Retinal pigment epithelial cell (primary cell): ENCODE data around the gene KCNIP1.

Source experiments
- DNase-seq: peaks from one replicate; pipeline ENCODE4 v3.0.0-alpha.2; 2010; ENCODE audit warnings: low read depth
- H3K4me3 ChIP-seq: 2 replicates; pipeline ENCODE4 v1.5.1; 2011; ENCODE audit warnings: mild to moderate bottlenecking, low read length, control low read depth, moderate library complexity
- TF ChIP-seq, protein P1 (sequence below): conservative IDR thresholded peaks from 2 replicates; pipeline ENCODE4 v1.5.1; 2011; ENCODE audit warnings: low read depth, low read length, control low read depth, inconsistent platforms

Gene KCNIP1

GRCh38 chr5:170496662-170497028, 7.2 kb upstream of the KCNIP1 start:
- TF ChIP-seq, protein P1, sequence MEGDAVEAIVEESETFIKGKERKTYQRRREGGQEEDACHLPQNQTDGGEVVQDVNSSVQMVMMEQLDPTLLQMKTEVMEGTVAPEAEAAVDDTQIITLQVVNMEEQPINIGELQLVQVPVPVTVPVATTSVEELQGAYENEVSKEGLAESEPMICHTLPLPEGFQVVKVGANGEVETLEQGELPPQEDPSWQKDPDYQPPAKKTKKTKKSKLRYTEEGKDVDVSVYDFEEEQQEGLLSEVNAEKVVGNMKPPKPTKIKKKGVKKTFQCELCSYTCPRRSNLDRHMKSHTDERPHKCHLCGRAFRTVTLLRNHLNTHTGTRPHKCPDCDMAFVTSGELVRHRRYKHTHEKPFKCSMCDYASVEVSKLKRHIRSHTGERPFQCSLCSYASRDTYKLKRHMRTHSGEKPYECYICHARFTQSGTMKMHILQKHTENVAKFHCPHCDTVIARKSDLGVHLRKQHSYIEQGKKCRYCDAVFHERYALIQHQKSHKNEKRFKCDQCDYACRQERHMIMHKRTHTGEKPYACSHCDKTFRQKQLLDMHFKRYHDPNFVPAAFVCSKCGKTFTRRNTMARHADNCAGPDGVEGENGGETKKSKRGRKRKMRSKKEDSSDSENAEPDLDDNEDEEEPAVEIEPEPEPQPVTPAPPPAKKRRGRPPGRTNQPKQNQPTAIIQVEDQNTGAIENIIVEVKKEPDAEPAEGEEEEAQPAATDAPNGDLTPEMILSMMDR = no peak
- no peak for DNase-seq
- H3K4me3 ChIP-seq = no peak overlapping the region

DNA sequence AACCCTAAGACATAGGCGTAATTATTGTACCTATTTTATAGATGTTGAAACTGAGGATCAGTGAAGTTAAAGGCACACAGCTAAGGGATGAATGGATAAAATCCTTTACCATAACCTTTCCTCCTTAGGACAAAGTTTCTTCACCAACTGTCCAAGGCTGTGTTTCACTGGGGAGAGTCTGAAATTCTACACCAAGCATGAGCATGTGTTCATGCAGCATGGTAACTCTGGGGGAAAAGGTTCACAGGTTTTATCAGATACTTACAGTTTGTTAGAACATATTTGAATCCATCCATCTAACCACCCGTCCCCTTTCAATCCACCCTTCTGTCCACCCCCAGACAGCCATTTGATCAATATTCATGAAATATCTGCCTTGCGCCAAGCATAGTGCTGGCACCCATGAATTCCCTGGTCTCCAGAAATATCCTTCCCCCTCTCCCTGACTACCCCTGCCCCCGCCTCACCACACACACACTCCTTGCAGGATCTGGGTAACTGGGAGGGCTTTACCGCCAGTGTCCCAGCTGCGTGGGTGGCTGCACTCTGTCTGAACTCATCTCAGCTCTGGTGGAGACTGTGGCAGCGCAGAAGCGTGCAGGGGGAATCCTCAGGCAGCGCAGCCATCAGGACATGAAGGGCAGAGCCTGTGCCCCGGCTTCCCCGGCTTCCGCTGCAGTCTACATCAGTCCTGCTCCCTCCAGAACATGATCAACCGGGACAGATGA, 6.3 kb upstream of the KCNIP1 start:
- H3K4me3 ChIP-seq = no peak overlapping the region

DNA sequence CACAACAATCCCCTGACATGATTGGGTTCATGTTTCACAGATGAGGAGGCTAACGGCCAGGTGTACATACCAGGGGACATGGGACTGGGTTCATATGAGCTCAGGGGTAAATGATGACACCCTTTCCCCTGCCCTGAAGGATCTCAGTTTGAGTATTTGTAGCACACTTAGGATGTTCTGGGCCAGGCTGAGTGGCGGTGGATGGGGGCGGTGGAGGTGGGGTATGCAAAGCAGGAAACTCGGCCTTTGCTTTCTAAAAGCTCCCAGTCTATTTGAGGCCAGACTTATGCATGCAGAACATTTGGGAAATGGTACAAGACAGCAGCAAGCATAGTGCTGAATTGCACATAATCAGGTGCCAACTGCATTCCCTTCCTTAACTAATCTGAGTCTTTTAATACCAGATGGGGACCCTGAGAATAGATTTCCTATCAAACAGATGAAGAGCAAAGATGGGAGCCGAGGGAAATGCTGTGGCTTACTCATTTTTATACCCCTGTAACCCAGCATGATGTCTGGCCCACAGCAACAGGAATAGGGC, 4.9 kb upstream of the KCNIP1 start:
- TF ChIP-seq, protein P1 = no peak
- no peak for DNase-seq

More for the DNA sequence above, 6.3 kb upstream of the KCNIP1 start:
- no peak for DNase-seq
- TF ChIP-seq, protein P1 = no peak

DNA sequence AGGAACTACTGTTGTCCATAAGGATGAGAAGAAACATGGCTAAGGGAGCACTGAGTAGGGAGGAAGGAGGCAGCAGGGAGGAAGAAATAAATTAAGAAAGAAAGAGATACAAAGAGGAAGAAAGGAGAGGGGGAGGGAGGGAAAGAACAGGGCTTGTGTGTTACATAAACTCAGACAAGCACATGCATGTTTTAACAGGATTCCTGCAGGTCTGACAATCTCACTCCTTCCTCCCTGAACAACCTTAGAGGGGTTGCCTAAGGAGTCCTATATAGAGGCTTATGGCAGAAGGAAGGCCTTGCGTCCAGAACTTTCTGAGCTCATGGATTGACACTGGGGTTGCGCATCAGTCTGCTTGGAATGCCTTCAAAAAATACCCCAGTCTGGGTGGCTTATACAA, 4.2 kb upstream of the KCNIP1 start:
- no peak for DNase-seq
- H3K4me3 ChIP-seq = no peak overlapping the region
- TF ChIP-seq, protein P1 = no peak

More for the DNA sequence above, 4.9 kb upstream of the KCNIP1 start:
- no peak overlapping the region for H3K4me3 ChIP-seq

DNA sequence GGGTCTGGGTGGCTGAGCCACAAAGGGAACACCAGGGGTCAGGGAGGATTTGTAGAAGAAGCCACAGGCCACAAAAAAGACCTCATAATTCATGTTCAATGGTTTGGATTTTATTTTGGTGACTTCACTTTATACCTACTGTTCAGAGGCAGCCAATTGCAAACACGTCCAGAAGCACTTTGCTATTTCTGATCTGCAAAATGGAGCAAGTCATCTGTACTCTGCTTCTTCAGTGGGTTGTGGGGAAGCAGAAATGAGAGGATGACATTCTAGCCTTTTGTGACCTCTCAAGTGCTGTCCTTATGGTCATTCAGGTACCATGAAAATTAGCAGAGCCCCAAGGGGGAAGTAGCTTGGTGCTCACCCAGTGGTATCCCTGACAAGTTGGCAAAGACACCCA, 2.5 kb upstream of the KCNIP1 start:
- no peak for DNase-seq
- TF ChIP-seq, protein P1 = no peak
- H3K4me3 ChIP-seq = no peak overlapping the region

DNA sequence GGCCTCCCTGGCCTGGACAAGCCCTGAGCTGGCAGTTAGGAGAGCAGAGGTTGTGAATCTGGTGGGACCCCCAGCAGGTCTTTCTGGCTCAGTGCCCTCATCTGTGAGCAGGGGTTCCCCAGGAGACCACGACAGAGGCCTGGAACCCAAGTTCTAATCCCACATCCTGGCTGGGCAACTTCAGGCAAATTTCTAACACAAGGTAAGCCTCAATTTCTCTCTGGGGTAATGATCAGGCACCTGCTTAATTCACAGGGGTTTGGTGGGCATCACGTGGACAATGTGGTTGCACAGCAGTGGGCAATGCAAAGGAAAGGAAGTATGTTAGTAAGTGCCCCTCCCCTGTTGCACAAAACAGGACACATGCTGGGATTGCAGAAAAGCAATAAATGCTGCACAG, 1.9 kb upstream of the KCNIP1 start:
- no peak for DNase-seq
- no peak overlapping the region for H3K4me3 ChIP-seq
- TF ChIP-seq, protein P1 = no peak
